Measurements from ENCODE around the gene CCDC9B.

GRCh38 chr15:40282869-40283614, 57.7 kb downstream of the CCDC9B start, which contains the start of gene ANKRD63:
- TF ChIP-seq CTCF (IDR thresholded peaks at IDR 0.05; ENCODE audit: low read depth, low read length, poor library complexity, severe bottlenecking): no peak
- TF ChIP-seq EZH2phosphoT487 (IDR thresholded peaks at IDR 0.05; ENCODE audit: borderline replicate concordance, low read length): no peak
